ENCODE results near the gene SYT17.

Gene SYT17

DNA sequence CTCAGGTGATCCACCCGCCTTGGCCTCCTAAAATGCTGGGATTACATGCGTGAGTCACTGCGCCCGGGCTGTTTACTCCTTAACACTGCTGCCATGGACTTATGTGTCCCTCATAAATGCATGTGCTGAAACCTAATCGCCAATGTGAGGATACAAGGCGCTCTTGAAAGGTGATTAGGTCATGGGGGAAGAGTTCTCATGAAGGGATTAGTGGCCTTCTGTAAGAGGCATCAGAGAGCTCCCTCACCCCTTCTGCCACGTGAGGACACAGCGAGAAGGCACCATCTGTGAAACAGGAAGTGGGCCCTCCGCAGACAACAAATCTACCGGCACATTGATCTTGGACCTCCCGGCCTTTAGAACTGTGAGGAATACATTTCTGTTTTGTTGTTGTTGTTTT lies 35.1 kb upstream of the SYT17 start:
- Histone ChIP-seq H3K9ac (ENCODE audit: low read length) (no peak overlapping the region), H3K4me3 (ENCODE audit: low read depth, low read length, poor library complexity, severe bottlenecking) (no peak overlapping the region), H3K79me2 (ENCODE audit: insufficient read depth, low read length) (no peaks in the 10 kb centered on the region), H3K9me2 (ENCODE audit: low read depth, low read length) (no peaks in the 10 kb centered on the region), H3F3A (ENCODE audit: insufficient read depth, low read length) (no peaks in the 10 kb centered on the region), H3K4me2 (ENCODE audit: low read length) (no peak overlapping the region), H2AFZ (ENCODE audit: low read length) (no peak overlapping the region), H3K4me1 (ENCODE audit: insufficient read depth, low read length, severe bottlenecking) (no peaks in the 10 kb centered on the region), H3K27ac (ENCODE audit: low read depth, low read length, poor library complexity, severe bottlenecking) (no peak overlapping the region), H3K27me3 (ENCODE audit: insufficient read depth, low read length) (no peaks in the 10 kb centered on the region), H4K20me1 (ENCODE audit: insufficient read depth, low read length) (no peaks in the 10 kb centered on the region), H3K9me3 (ENCODE audit: low read length) (no peaks in the 10 kb centered on the region), H3K36me3 (ENCODE audit: insufficient read depth, low read length) (no peaks in the 10 kb centered on the region)
- TF ChIP-seq CTCF (IDR thresholded peaks at IDR 0.05; ENCODE audit: low read length): no peak
- TF ChIP-seq EZH2 (IDR thresholded peaks at IDR 0.05; ENCODE audit: borderline replicate concordance, low read length): no peak

GRCh38 chr16:19133600-19133999 lies 34.4 kb upstream of the SYT17 start:
- no peaks in the 10 kb centered on the region for H3K79me2 ChIP-seq (ENCODE audit: insufficient read depth, low read length)
- H2AFZ ChIP-seq (ENCODE audit: low read length): no peak overlapping the region
- no peaks in the 10 kb centered on the region for H4K20me1 ChIP-seq (ENCODE audit: insufficient read depth, low read length)
- H3K27ac ChIP-seq (ENCODE audit: low read depth, low read length, poor library complexity, severe bottlenecking): no peak overlapping the region
- no peak overlapping the region for H3K4me3 ChIP-seq (ENCODE audit: low read depth, low read length, poor library complexity, severe bottlenecking)
- no peak overlapping the region for H3K4me2 ChIP-seq (ENCODE audit: low read length)
- TF ChIP-seq EZH2 (IDR thresholded peaks at IDR 0.05; ENCODE audit: borderline replicate concordance, low read length) (no peak), CTCF (IDR thresholded peaks at IDR 0.05; ENCODE audit: low read length) (no peak)
- no peaks in the 10 kb centered on the region for H3K9me2 ChIP-seq (ENCODE audit: low read depth, low read length)
- no peaks in the 10 kb centered on the region for H3K36me3 ChIP-seq (ENCODE audit: insufficient read depth, low read length)
- H3F3A ChIP-seq (ENCODE audit: insufficient read depth, low read length): no peaks in the 10 kb centered on the region
- no peak overlapping the region for H3K9ac ChIP-seq (ENCODE audit: low read length)
- no peaks in the 10 kb centered on the region for H3K4me1 ChIP-seq (ENCODE audit: insufficient read depth, low read length, severe bottlenecking)
- no peaks in the 10 kb centered on the region for H3K27me3 ChIP-seq (ENCODE audit: insufficient read depth, low read length)
- H3K9me3 ChIP-seq (ENCODE audit: low read length): no peaks in the 10 kb centered on the region

- H3K9me3 ChIP-seq (ENCODE audit: low read length): no peaks in the 10 kb centered on the region
- H3K79me2 ChIP-seq (ENCODE audit: insufficient read depth, low read length): no peaks in the 10 kb centered on the region
- no peak overlapping the region for H3K9ac ChIP-seq (ENCODE audit: low read length)
- H2AFZ ChIP-seq (ENCODE audit: low read length): no peak overlapping the region
- no peaks in the 10 kb centered on the region for H4K20me1 ChIP-seq (ENCODE audit: insufficient read depth, low read length)
- no peak overlapping the region for H3K27ac ChIP-seq (ENCODE audit: low read depth, low read length, poor library complexity, severe bottlenecking)
- TF ChIP-seq EZH2 (IDR thresholded peaks at IDR 0.05; ENCODE audit: borderline replicate concordance, low read length) (no peak), CTCF (IDR thresholded peaks at IDR 0.05; ENCODE audit: low read length) (no peak)
- H3K4me1 ChIP-seq (ENCODE audit: insufficient read depth, low read length, severe bottlenecking): no peaks in the 10 kb centered on the region
- H3F3A ChIP-seq (ENCODE audit: insufficient read depth, low read length): no peaks in the 10 kb centered on the region
- no peaks in the 10 kb centered on the region for H3K9me2 ChIP-seq (ENCODE audit: low read depth, low read length)
- H3K27me3 ChIP-seq (ENCODE audit: insufficient read depth, low read length): no peaks in the 10 kb centered on the region
- H3K36me3 ChIP-seq (ENCODE audit: insufficient read depth, low read length): no peaks in the 10 kb centered on the region
- no peak overlapping the region for H3K4me2 ChIP-seq (ENCODE audit: low read length)
- H3K4me3 ChIP-seq (ENCODE audit: low read depth, low read length, poor library complexity, severe bottlenecking): no peak overlapping the region
Observed at GRCh38 chr16:19135201-19135842, 32.7 kb upstream of the SYT17 start.

Data from OCI-LY1 (cell line).